PC-3 (cell line): ENCODE results near the gene CHD3. TPM values are rescaled to one million over a fixed set of nuclear protein-coding genes. Genes with fewer than 3 reads are reported as not detected.
"Not testable (repeated sequence)": the region's sequence is repeated elsewhere in the genome, so short reads cannot be mapped to it uniquely, and the experiment has no call there.

Source experiments
- ATAC-seq: fragments of 200-7000 bp; cut with Tn5 transposase; 2 replicates; pipeline ENCODE4 v1.9.1; 2020; ENCODE audit warnings: mild to moderate bottlenecking, moderate library complexity
- BruUV-seq: library from RNA; stranded (reverse); fragments of 400-500 nt; replicated peaks from 2 replicates; lab custom pipeline; 2021; lab: Mats Ljungman, UMichigan
- CTCF ChIA-PET: fragments of 300-600 bp; sonication (Branson Sonifier 250); formaldehyde crosslinking; loops from one replicate; lab custom pipeline; 2022; ENCODE audit warnings: antibody characterized with exemption; lab: Charles Lee
- POLR2A ChIA-PET: fragments of 300-600 bp; sonication (Branson Sonifier 250); formaldehyde crosslinking; loops from one replicate; lab custom pipeline; 2022; ENCODE audit warnings: antibody characterized with exemption; ENCODE audit not compliant: unreplicated experiment; lab: Charles Lee
- DNase-seq: peaks from one replicate; pipeline ENCODE4 v3.0.0-alpha.2; 2015
- H2AFZ ChIP-seq: fragments of 300-600 bp; sonication (generic); 2 replicates; pipeline ENCODE4 v1.6.0; 2016; ENCODE audit warnings: antibody characterized with exemption, low read length
- H3F3A ChIP-seq: fragments of 300-600 bp; sonication (generic); one replicate; pipeline ENCODE4 v1.6.0; 2017; ENCODE audit warnings: antibody characterized with exemption, low read length, control low read depth, mild to moderate bottlenecking; ENCODE audit not compliant: unreplicated experiment
- H3K27ac ChIP-seq: fragments of 300-600 bp; sonication (generic); 2 replicates; pipeline ENCODE4 v1.5.1; 2016; ENCODE audit warnings: mild to moderate bottlenecking, low read length
- H3K27me3 ChIP-seq: fragments of 300-600 bp; sonication (generic); 2 replicates; pipeline ENCODE4 v1.6.1; 2016; ENCODE audit warnings: low read length, mixed read lengths
- H3K36me3 ChIP-seq: fragments of 300-600 bp; sonication (generic); 2 replicates; pipeline ENCODE4 v1.6.1; 2016; ENCODE audit warnings: low read depth, mixed run types, low read length, mixed read lengths
- H3K4me1 ChIP-seq: fragments of 300-600 bp; sonication (generic); 2 replicates; pipeline ENCODE4 v1.5.1; 2016; ENCODE audit warnings: low read length; ENCODE audit not compliant: insufficient read depth
- H3K4me2 ChIP-seq: fragments of 300-600 bp; sonication (generic); 2 replicates; pipeline ENCODE4 v1.6.0; 2016; ENCODE audit warnings: low read length
- H3K4me3 ChIP-seq: fragments of 300-600 bp; sonication (generic); 2 replicates; pipeline ENCODE4 v1.5.1; 2016; ENCODE audit warnings: mild to moderate bottlenecking, low read length, mixed read lengths
- H3K79me2 ChIP-seq: fragments of 300-600 bp; sonication (generic); 2 replicates; pipeline ENCODE4 v1.6.1; 2017; ENCODE audit warnings: low read length, mixed read lengths
- H3K9ac ChIP-seq: fragments of 300-600 bp; sonication (generic); 2 replicates; pipeline ENCODE4 v1.6.0; 2016; ENCODE audit warnings: mild to moderate bottlenecking, low read length
- H3K9me2 ChIP-seq: fragments of 300-600 bp; sonication (generic); replicated peaks from 2 replicates; pipeline ENCODE4 v1.6.1; 2016; ENCODE audit warnings: mixed run types, low read length, mixed read lengths
- H3K9me3 ChIP-seq: fragments of 300-600 bp; sonication (generic); 2 replicates; pipeline ENCODE4 v1.6.1; 2016; ENCODE audit warnings: low read length, mixed read lengths
- H4K20me1 ChIP-seq: fragments of 300-600 bp; sonication (generic); 2 replicates; pipeline ENCODE4 v1.6.1; 2016; ENCODE audit warnings: low read length, mixed read lengths
- CTCF ChIP-seq: fragments of 300-600 bp; sonication (generic); conservative IDR thresholded peaks from 2 replicates; pipeline ENCODE4 v1.5.1; 2017; ENCODE audit warnings: antibody characterized with exemption, low read depth, mild to moderate bottlenecking, low read length
- EZH2 ChIP-seq: fragments of 300-600 bp; sonication (generic); IDR thresholded peaks from one replicate; pipeline ENCODE4 v1.6.1; 2017; ENCODE audit warnings: antibody characterized with exemption, mild to moderate bottlenecking, low read length; ENCODE audit not compliant: unreplicated experiment
- EZH2phosphoT487 ChIP-seq: fragments of 300-600 bp; sonication (generic); IDR thresholded peaks from 2 replicates; pipeline ENCODE4 v1.6.1; 2018; ENCODE audit warnings: mild to moderate bottlenecking, antibody characterized with exemption, low read length, borderline replicate concordance
- intact Hi-C: fragments of 100-400 bp; cut with micrococcal nuclease; formaldehyde crosslinking; loops from 2 replicates; pipeline ENCODE4 v1.9.0; 2023
- total RNA-seq: library from RNA; depleted of rRNA; stranded (reverse); fragments of >200 nt; gene quantifications from 2 replicates; pipeline ENCODE4 v1.2.3, GENCODE V29; 2014

Gene CHD3
- total RNA-seq, 1 experiment from 2014 or later = 102 TPM

- ATAC-seq = no peak
- CTCF ChIA-PET = no interaction called here
These were observed 62.0 kb downstream of the CHD3 start for GRCh38 chr17:7950578-7950977.

GRCh38 chr17:7951143-7951792 lies 62.7 kb downstream of the CHD3 start:
- Histone ChIP-seq H4K20me1 (no peaks in the 10 kb centered on the region), H3K9ac (no peak overlapping the region), H3K27me3 (no peaks in the 10 kb centered on the region), H3K9me2 (no peaks in the 10 kb centered on the region), H3F3A (no peaks in the 10 kb centered on the region), H3K36me3 (no peaks in the 10 kb centered on the region; the same call in 1 of the 2 replicates), H3K4me2 (no peak overlapping the region), H3K4me3 (no peak overlapping the region), H2AFZ (no peak overlapping the region), H3K4me1 (no peaks in the 10 kb centered on the region), H3K79me2 (no peaks in the 10 kb centered on the region), H3K9me3 (no peaks in the 10 kb centered on the region), H3K27ac (no peak overlapping the region)
- intact Hi-C loops = no loop called here
- CTCF ChIA-PET = no interaction called here
- BruUV-seq = no TSS peak
- ATAC-seq (no peak), DNase-seq (no peak)
- TF ChIP-seq EZH2phosphoT487 = no peak
- POLR2A ChIA-PET = no interaction called here

More at GRCh38 chr17:7950578-7950977, 62.0 kb downstream of the CHD3 start:
- no peak overlapping the region for H3K27ac ChIP-seq
- no peaks in the 10 kb centered on the region for H3K4me1 ChIP-seq
- H3K79me2 ChIP-seq = no peaks in the 10 kb centered on the region
- H3K4me3 ChIP-seq = no peak overlapping the region
- no peaks in the 10 kb centered on the region for H3F3A ChIP-seq
- no peak overlapping the region for H3K4me2 ChIP-seq
- BruUV-seq = no TSS peak
- H3K9me3 ChIP-seq = no peaks in the 10 kb centered on the region
- DNase-seq = no peak
- POLR2A ChIA-PET = no interaction called here
- H3K36me3 ChIP-seq = no peaks in the 10 kb centered on the region; the same call in none of the 2 replicates
- H3K27me3 ChIP-seq = no peaks in the 10 kb centered on the region
- H4K20me1 ChIP-seq = no peaks in the 10 kb centered on the region
- H3K9me2 ChIP-seq = no peaks in the 10 kb centered on the region
- no peak overlapping the region for H2AFZ ChIP-seq
- TF ChIP-seq EZH2 (no peak), EZH2phosphoT487 (no peak), CTCF (no peak)
- intact Hi-C loops = no loop called here
- H3K9ac ChIP-seq = no peak overlapping the region

- H3K9me2 ChIP-seq, H3K4me3 ChIP-seq, H3K36me3 ChIP-seq, H4K20me1 ChIP-seq, H3K27ac ChIP-seq, H3K4me2 ChIP-seq, H3K79me2 ChIP-seq, H3F3A ChIP-seq, H3K4me1 ChIP-seq, intact Hi-C loops, DNase-seq, H3K27me3 ChIP-seq, BruUV-seq, H3K9me3 ChIP-seq, H3K9ac ChIP-seq, H2AFZ ChIP-seq, ATAC-seq, POLR2A ChIA-PET: not testable (repeated sequence)
- CTCF ChIA-PET = interaction anchor here (0.6 kb wide), 1 partner anchor 10 kb away, joined by 14 read pairs; no protein-coding TSS in a partner anchor
These were observed 64.7 kb downstream of the CHD3 start for GRCh38 chr17:7953266-7953665.
